GM23338 (cell line): ENCODE measurements around the gene ETV6. TPM values are rescaled to one million over a fixed set of nuclear protein-coding genes. Genes with fewer than 3 reads are reported as not detected.
A peak's percentile ranks its signal among the peaks of the same experiment; 100 is the strongest.

Source experiments
- ATAC-seq: fragments of 200-7000 bp; cut with Tn5 transposase; 3 replicates; pipeline ENCODE4 v1.9.1; 2020
- DNase-seq: peaks from one replicate; pipeline ENCODE4 v3.0.0-alpha.2; 2015; ENCODE audit warnings: low spot score
- H2AFZ ChIP-seq: fragments of 200-600 bp; sonication (generic); 2 replicates; pipeline ENCODE4 v1.8.0; 2016; ENCODE audit warnings: antibody characterized with exemption, mild to moderate bottlenecking, moderate library complexity
- H3F3A ChIP-seq: fragments of 200-600 bp; sonication (generic); replicated peaks from 2 replicates; pipeline ENCODE4 v1.8.0; 2017; ENCODE audit warnings: antibody characterized with exemption, mixed run types, low read depth
- H3K27ac ChIP-seq: fragments of 200-600 bp; sonication (generic); 2 replicates; pipeline ENCODE4 v1.6.1; 2016; ENCODE audit warnings: low read depth
- H3K27me3 ChIP-seq: fragments of 200-600 bp; sonication (generic); 2 replicates; pipeline ENCODE4 v1.8.0; 2016; ENCODE audit warnings: mild to moderate bottlenecking, mixed run types, moderate library complexity; ENCODE audit not compliant: insufficient read depth
- H3K36me3 ChIP-seq: fragments of 200-600 bp; sonication (generic); 2 replicates; pipeline ENCODE4 v1.8.0; 2016; ENCODE audit warnings: mild to moderate bottlenecking; ENCODE audit not compliant: insufficient read depth
- H3K4me1 ChIP-seq: fragments of 200-600 bp; sonication (generic); 2 replicates; pipeline ENCODE4 v1.8.0; 2016; ENCODE audit warnings: mild to moderate bottlenecking, moderate library complexity; ENCODE audit not compliant: insufficient read depth
- H3K4me2 ChIP-seq: fragments of 200-600 bp; sonication (generic); 2 replicates; pipeline ENCODE4 v1.7.1; 2017; ENCODE audit warnings: mixed run types
- H3K4me3 ChIP-seq: fragments of 200-600 bp; sonication (generic); 2 replicates; pipeline ENCODE4 v1.6.1; 2016; ENCODE audit warnings: mixed run types
- H3K79me2 ChIP-seq: fragments of 200-600 bp; sonication (generic); replicated peaks from 2 replicates; pipeline ENCODE4 v1.8.0; 2017; ENCODE audit warnings: mild to moderate bottlenecking; ENCODE audit not compliant: insufficient read depth
- H3K9me2 ChIP-seq: fragments of 200-600 bp; sonication (generic); 2 replicates; pipeline ENCODE4 v1.8.0; 2017; ENCODE audit not compliant: insufficient read depth
- H4K20me1 ChIP-seq: fragments of 200-600 bp; sonication (generic); replicated peaks from 2 replicates; pipeline ENCODE4 v1.8.0; 2017; ENCODE audit warnings: mild to moderate bottlenecking; ENCODE audit not compliant: insufficient read depth
- H3K27ac Mint-ChIP-seq: 2 replicates; pipeline ENCODE4 v1.8.0; 2020; ENCODE audit warnings: inconsistent platforms, mild to moderate bottlenecking, moderate library complexity, mixed read lengths
- H3K27me3 Mint-ChIP-seq: 3 replicates; pipeline ENCODE4 v1.8.0; 2022; ENCODE audit warnings: low read depth, mild to moderate bottlenecking, moderate library complexity, mixed read lengths, inconsistent platforms; ENCODE audit not compliant: insufficient read depth, poor library complexity
- H3K36me3 Mint-ChIP-seq: 3 replicates; pipeline ENCODE4 v1.8.0; 2021; ENCODE audit warnings: low read depth, mild to moderate bottlenecking, inconsistent platforms, moderate library complexity, mixed read lengths
- H3K4me1 Mint-ChIP-seq: 3 replicates; pipeline ENCODE4 v1.8.0; 2020; ENCODE audit warnings: mild to moderate bottlenecking, inconsistent platforms, mixed read lengths
- H3K4me3 Mint-ChIP-seq: 3 replicates; pipeline ENCODE4 v1.8.0; 2021; ENCODE audit warnings: moderate library complexity, mild to moderate bottlenecking, inconsistent platforms, mixed read lengths
- H3K9me3 Mint-ChIP-seq: 3 replicates; pipeline ENCODE4 v1.8.0; 2020; ENCODE audit warnings: moderate library complexity, mild to moderate bottlenecking, inconsistent platforms, mixed read lengths
- CREB1 ChIP-seq: fragments of 250-450 bp; sonication (Bioruptor Pico); IDR thresholded peaks from 2 replicates; pipeline ENCODE4 v1.5.0; 2020; ENCODE audit warnings: low read depth, mild to moderate bottlenecking, moderate library complexity
- EZH2 ChIP-seq: fragments of 200-600 bp; sonication (generic); IDR thresholded peaks from one replicate; pipeline ENCODE4 v1.8.0; 2017; ENCODE audit warnings: antibody characterized with exemption, mild to moderate bottlenecking, low read depth; ENCODE audit not compliant: unreplicated experiment
- EZH2phosphoT487 ChIP-seq: fragments of 200-600 bp; sonication (generic); IDR thresholded peaks from one replicate; pipeline ENCODE4 v1.8.1; 2018; ENCODE audit warnings: antibody characterized with exemption; ENCODE audit not compliant: unreplicated experiment
- NANOG ChIP-seq: IDR thresholded peaks from 2 replicates; pipeline ENCODE4 v1.6.1; 2016; ENCODE audit warnings: antibody characterized with exemption, borderline replicate concordance
- STAT1 ChIP-seq: IDR thresholded peaks from one replicate; pipeline ENCODE4 v1.6.1; 2016; ENCODE audit warnings: antibody characterized with exemption; ENCODE audit not compliant: unreplicated experiment
- polyA plus RNA-seq: library from polyadenylated mRNA; unstranded; fragments of >200 nt; fragmentation: Nextera tagmentation; extraction: Ambion mirVana; gene quantifications from 2 replicates; pipeline ENCODE4 v1.2.1, GENCODE V29; 2016
- total RNA-seq: library from RNA; depleted of rRNA; stranded (reverse); fragments of >200 nt; shearing (Covaris generic); gene quantifications from 2 replicates; pipeline ENCODE4 v1.2.3, GENCODE V29; 2014

The ETV6 gene
- total and polyA plus RNA-seq, 2 experiments from 2014 or later = 7.5 to 15.1 TPM

- Histone ChIP-seq H3K36me3 (no peaks in the 10 kb centered on the region), H4K20me1 (no peaks in the 10 kb centered on the region), H3K27ac (peak overlapping the region; percentile 52; the same call in 1 of the 2 replicates), H3K4me1 (peaks cover 10% of the 10 kb centered on the region), H3K4me2 (no peak overlapping the region), H3K79me2 (no peaks in the 10 kb centered on the region), H3K4me3 (no peak overlapping the region), H3K27me3 (no peaks in the 10 kb centered on the region), H2AFZ (no peak overlapping the region), H3K9me2 (peaks cover 7% of the 10 kb centered on the region; the same call in 1 of the 2 replicates), H3F3A (no peaks in the 10 kb centered on the region)
- DNase-seq (no peak), ATAC-seq (no peak)
- no peak for TF ChIP-seq EZH2
- no peak for TF ChIP-seq CREB1 (CRISPR knock-in tag)
- no peak for TF ChIP-seq EZH2phosphoT487
- TF ChIP-seq STAT1 = no peak
- Mint-ChIP-seq H3K27ac (peak overlapping the region; percentile 17), H3K27me3 (peaks cover 3% of the 10 kb centered on the region), H3K36me3 (peaks cover 8% of the 10 kb centered on the region; the same call in 2 of the 3 replicates), H3K9me3 (no peaks in the 10 kb centered on the region), H3K4me3 (no peak overlapping the region), H3K4me1 (peaks cover 23% of the 10 kb centered on the region)
These were observed 226.8 kb downstream of the ETV6 start for GRCh38 chr12:11876307-11876706.

- H3K4me3 Mint-ChIP-seq = no peak overlapping the region
- peaks cover 23% of the 10 kb centered on the region for H3K4me1 Mint-ChIP-seq
- H3K36me3 Mint-ChIP-seq = peaks cover 3% of the 10 kb centered on the region; the same call in 2 of the 3 replicates
- ATAC-seq (peak; percentile 33; the same call in 2 of the 3 replicates), DNase-seq (no peak)
- H3K36me3 ChIP-seq = no peaks in the 10 kb centered on the region
- H2AFZ ChIP-seq = no peak overlapping the region
- no peak overlapping the region for H3K4me3 ChIP-seq
- H4K20me1 ChIP-seq = no peaks in the 10 kb centered on the region
- H3K79me2 ChIP-seq = no peaks in the 10 kb centered on the region
- no peak overlapping the region for H3K4me2 ChIP-seq
- no peaks in the 10 kb centered on the region for H3K9me3 Mint-ChIP-seq
- H3F3A ChIP-seq = no peaks in the 10 kb centered on the region
- no peaks in the 10 kb centered on the region for H3K27me3 ChIP-seq
- peaks cover 10% of the 10 kb centered on the region for H3K4me1 ChIP-seq
- H3K27ac ChIP-seq = peak overlapping the region; percentile 70; the same call in 1 of the 2 replicates
- peak overlapping the region; percentile 37; the same call in 1 of the 2 replicates for H3K27ac Mint-ChIP-seq
- no peak for TF ChIP-seq EZH2
- no peak for TF ChIP-seq EZH2phosphoT487
- H3K27me3 Mint-ChIP-seq = peaks cover 3% of the 10 kb centered on the region
- peaks cover 7% of the 10 kb centered on the region; the same call in 1 of the 2 replicates for H3K9me2 ChIP-seq
These were observed 227.8 kb downstream of the ETV6 start for GRCh38 chr12:11877102-11877826.

GRCh38 chr12:11877869-11878780 is 228.7 kb downstream of the ETV6 start:
- no peak overlapping the region for H2AFZ ChIP-seq
- no peaks in the 10 kb centered on the region for H3K9me3 Mint-ChIP-seq
- H3K27me3 Mint-ChIP-seq = peaks cover 3% of the 10 kb centered on the region
- no peak overlapping the region for H3K4me3 ChIP-seq
- H3K36me3 Mint-ChIP-seq = peaks cover 3% of the 10 kb centered on the region; the same call in 2 of the 3 replicates
- H3F3A ChIP-seq = no peaks in the 10 kb centered on the region
- peak; percentile 32 for DNase-seq
- H3K36me3 ChIP-seq = no peaks in the 10 kb centered on the region
- no peak overlapping the region for H3K4me3 Mint-ChIP-seq
- H4K20me1 ChIP-seq = no peaks in the 10 kb centered on the region
- no peaks in the 10 kb centered on the region for H3K79me2 ChIP-seq
- peak overlapping the region; percentile 70; the same call in 1 of the 2 replicates for H3K27ac ChIP-seq
- H3K4me1 ChIP-seq = peaks cover 10% of the 10 kb centered on the region
- peak; percentile 84 for ATAC-seq
- H3K4me2 ChIP-seq = peak overlapping the region; percentile 56; the same call in 1 of the 2 replicates
- no peaks in the 10 kb centered on the region for H3K27me3 ChIP-seq
- no peak for TF ChIP-seq STAT1
- no peak for TF ChIP-seq NANOG
- H3K9me2 ChIP-seq = peaks cover 7% of the 10 kb centered on the region; the same call in 1 of the 2 replicates
- peak overlapping the region; percentile 77 for H3K27ac Mint-ChIP-seq
- peaks cover 23% of the 10 kb centered on the region for H3K4me1 Mint-ChIP-seq
